HG02884 (cell line): Measurements from ENCODE around the gene IGLL5.
"Not testable (repeated sequence)": the region's sequence is repeated elsewhere in the genome, so short reads cannot be mapped to it uniquely, and the experiment has no call there.

Experiments
- ATAC-seq: cut with Tn5 transposase; IDR thresholded peaks from one replicate; pipeline ENCODE4 v1.9.1; 2021; ENCODE audit warnings: mild to moderate bottlenecking, moderate library complexity; ENCODE audit not compliant: unreplicated experiment

IGLL5 gene

GRCh38 chr22:22912988-22913253, 25.3 kb downstream of the IGLL5 start:
- no peak for ATAC-seq

- no peak for ATAC-seq
Observed at GRCh38 chr22:22913989-22914388, 26.4 kb downstream of the IGLL5 start.

- ATAC-seq = no peak
Observed at GRCh38 chr22:22914726-22915669, 27.4 kb downstream of the IGLL5 start.

- no peak for ATAC-seq
Observed at GRCh38 chr22:22915670-22916035, 28.0 kb downstream of the IGLL5 start.

- ATAC-seq = no peak
Observed at GRCh38 chr22:22916215-22916951, 28.8 kb downstream of the IGLL5 start.

GRCh38 chr22:22916952-22917290, 29.3 kb downstream of the IGLL5 start:
- ATAC-seq = no peak

- ATAC-seq = no peak
Observed at GRCh38 chr22:22917377-22917776, 29.8 kb downstream of the IGLL5 start.

GRCh38 chr22:22918297-22918965, 30.8 kb downstream of the IGLL5 start:
- no peak for ATAC-seq

GRCh38 chr22:22919041-22919440, 31.4 kb downstream of the IGLL5 start:
- ATAC-seq = no peak

GRCh38 chr22:22920104-22920654, 32.6 kb downstream of the IGLL5 start:
- ATAC-seq = no peak

- no peak for ATAC-seq
Observed at GRCh38 chr22:22920910-22921550, 33.4 kb downstream of the IGLL5 start.

- ATAC-seq = no peak
Observed at GRCh38 chr22:22921575-22921974, 34.0 kb downstream of the IGLL5 start.

- not testable (repeated sequence) for ATAC-seq
Observed at GRCh38 chr22:22922092-22922953, 34.7 kb downstream of the IGLL5 start.

GRCh38 chr22:22922954-22923319, 35.3 kb downstream of the IGLL5 start:
- ATAC-seq = no peak

GRCh38 chr22:22923379-22923778, 35.8 kb downstream of the IGLL5 start:
- ATAC-seq = no peak

GRCh38 chr22:22923930-22924329, 36.3 kb downstream of the IGLL5 start:
- no peak for ATAC-seq

- no peak for ATAC-seq
Observed at GRCh38 chr22:22924369-22925145, 36.9 kb downstream of the IGLL5 start.

GRCh38 chr22:22925146-22925804, 37.7 kb downstream of the IGLL5 start:
- no peak for ATAC-seq

GRCh38 chr22:22925805-22926369, 38.3 kb downstream of the IGLL5 start:
- ATAC-seq = no peak
